PFSK-1 (cell line): ENCODE measurements around the gene JADE2.

ENCODE experiments used
- FOXP2 ChIP-seq: optimal IDR thresholded peaks from 2 replicates; pipeline ENCODE3; 2011; ENCODE audit warnings: borderline replicate concordance, control low read depth, inconsistent platforms; ENCODE audit not compliant: insufficient read depth; ENCODE audit errors: extremely low read length, extremely low read depth
- POLR2AphosphoS5 ChIP-seq: IDR thresholded peaks from 2 replicates; pipeline ENCODE4 v1.6.1; 2012; ENCODE audit warnings: low read depth, mild to moderate bottlenecking, control low read depth, low read length, moderate library complexity
- REST ChIP-seq, 2 experiments: IDR thresholded peaks; 2 replicates each; pipeline versions ENCODE4 v1.6.1 to v1.8.0; 2011 to 2012; ENCODE audit warnings: low read depth in 2 of 2, low read length in 2 of 2, control low read depth in 1 of 2, inconsistent platforms in 1 of 2, mild to moderate bottlenecking in 1 of 2, moderate library complexity in 1 of 2; ENCODE audit not compliant: insufficient read depth in 1 of 2
- SIN3A ChIP-seq: IDR thresholded peaks from 2 replicates; pipeline ENCODE4 v1.6.1; 2012; ENCODE audit warnings: mild to moderate bottlenecking, low read length, moderate library complexity, borderline replicate concordance; ENCODE audit not compliant: insufficient read depth

- TF ChIP-seq FOXP2: no peak
- no peak for TF ChIP-seq REST (IDR thresholded peaks at IDR 0.05; ENCODE audit: insufficient read depth in 1 of 2, low read depth in 2 of 2, low read length in 2 of 2)
- TF ChIP-seq POLR2AphosphoS5: no peak
- no peak for TF ChIP-seq SIN3A
These were observed 52.5 kb downstream of the JADE2 start for GRCh38 chr5:134577796-134578577.
